Chondrocyte (in vitro differentiated cells): ENCODE measurements around the gene NKD2. TPM values are rescaled to one million over a fixed set of nuclear protein-coding genes. Genes with fewer than 3 reads are reported as not detected.

Source experiments
- DNase-seq: peaks from one replicate; pipeline ENCODE4 v3.0.0; 2021; ENCODE audit warnings: mixed read lengths, low spot score
- H3K27ac Mint-ChIP-seq: one replicate; pipeline ENCODE4 v1.8.0; 2021; ENCODE audit warnings: mild to moderate bottlenecking, moderate library complexity, mixed read lengths; ENCODE audit not compliant: unreplicated experiment
- H3K27me3 Mint-ChIP-seq: 2 replicates; pipeline ENCODE4 v1.8.0; 2021; ENCODE audit warnings: low read depth, mixed read lengths
- H3K36me3 Mint-ChIP-seq: 2 replicates; pipeline ENCODE4 v1.8.0; 2021; ENCODE audit warnings: low read depth, mixed read lengths
- H3K4me1 Mint-ChIP-seq: 2 replicates; pipeline ENCODE4 v1.8.0; 2021; ENCODE audit warnings: low read depth, mild to moderate bottlenecking, mixed read lengths
- H3K4me3 Mint-ChIP-seq: one replicate; pipeline ENCODE4 v1.8.0; 2021; ENCODE audit warnings: mild to moderate bottlenecking, moderate library complexity, mixed read lengths; ENCODE audit not compliant: unreplicated experiment
- H3K9me3 Mint-ChIP-seq: 2 replicates; pipeline ENCODE4 v1.8.0; 2021; ENCODE audit warnings: low read depth, mixed read lengths
- total RNA-seq: library from RNA; stranded (reverse); gene quantifications from 3 replicates; pipeline ENCODE4 v1.2.1, GENCODE V29; 2021
- TF ChIP-seq, protein P1 (sequence below): fragments of 200-600 bp; sonication (generic); IDR thresholded peaks from 2 replicates; pipeline ENCODE4 v1.5.0; 2021; ENCODE audit warnings: antibody characterized with exemption, mild to moderate bottlenecking, moderate library complexity

Gene NKD2
- total RNA-seq, 1 donor from 2014 or later = not detected

DNA sequence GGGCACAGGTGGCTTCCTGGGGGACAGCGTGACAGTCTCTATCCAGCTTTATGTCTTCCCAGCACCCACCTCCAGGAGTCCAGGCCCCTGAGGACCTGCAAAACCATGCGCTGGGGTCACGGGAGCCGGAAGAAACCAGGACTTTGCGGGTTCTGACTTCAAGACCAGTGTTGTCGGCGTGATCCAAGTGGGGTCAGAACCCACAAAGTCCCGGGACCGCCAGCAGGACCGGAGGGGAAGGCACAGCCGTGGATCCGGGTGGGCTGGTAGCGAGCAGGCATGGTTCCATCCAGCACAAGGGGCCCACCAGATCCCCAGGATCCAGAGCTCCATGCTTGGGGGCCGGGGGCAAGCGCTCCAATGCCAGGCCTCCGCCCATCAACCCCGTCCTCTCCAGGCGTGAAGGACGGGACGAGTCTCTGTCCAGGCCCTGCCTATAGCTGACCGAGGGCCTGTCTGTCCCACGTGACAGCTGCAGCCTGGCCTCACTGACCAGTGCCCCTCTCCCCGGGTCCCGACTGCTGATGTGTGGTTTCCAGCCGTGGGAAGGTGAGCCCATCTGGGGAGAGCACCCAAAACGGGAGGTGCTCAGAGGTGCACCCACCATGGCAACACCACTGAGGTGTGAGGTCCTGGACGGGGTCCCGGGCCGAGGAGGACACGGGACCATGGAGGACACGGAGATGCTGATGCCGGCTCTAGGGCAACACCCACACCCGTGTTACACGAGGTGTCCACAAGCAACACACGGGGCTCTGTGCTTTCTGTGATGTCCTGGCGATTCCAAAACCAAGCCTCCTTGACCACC, 54.4 kb downstream of the NKD2 start:
- TF ChIP-seq, protein P1, sequence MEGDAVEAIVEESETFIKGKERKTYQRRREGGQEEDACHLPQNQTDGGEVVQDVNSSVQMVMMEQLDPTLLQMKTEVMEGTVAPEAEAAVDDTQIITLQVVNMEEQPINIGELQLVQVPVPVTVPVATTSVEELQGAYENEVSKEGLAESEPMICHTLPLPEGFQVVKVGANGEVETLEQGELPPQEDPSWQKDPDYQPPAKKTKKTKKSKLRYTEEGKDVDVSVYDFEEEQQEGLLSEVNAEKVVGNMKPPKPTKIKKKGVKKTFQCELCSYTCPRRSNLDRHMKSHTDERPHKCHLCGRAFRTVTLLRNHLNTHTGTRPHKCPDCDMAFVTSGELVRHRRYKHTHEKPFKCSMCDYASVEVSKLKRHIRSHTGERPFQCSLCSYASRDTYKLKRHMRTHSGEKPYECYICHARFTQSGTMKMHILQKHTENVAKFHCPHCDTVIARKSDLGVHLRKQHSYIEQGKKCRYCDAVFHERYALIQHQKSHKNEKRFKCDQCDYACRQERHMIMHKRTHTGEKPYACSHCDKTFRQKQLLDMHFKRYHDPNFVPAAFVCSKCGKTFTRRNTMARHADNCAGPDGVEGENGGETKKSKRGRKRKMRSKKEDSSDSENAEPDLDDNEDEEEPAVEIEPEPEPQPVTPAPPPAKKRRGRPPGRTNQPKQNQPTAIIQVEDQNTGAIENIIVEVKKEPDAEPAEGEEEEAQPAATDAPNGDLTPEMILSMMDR = no peak
- DNase-seq = peak; percentile 88
- no peaks in the 10 kb centered on the region for H3K4me1 Mint-ChIP-seq
- H3K27me3 Mint-ChIP-seq = peaks cover 5% of the 10 kb centered on the region
- no peak overlapping the region for H3K4me3 Mint-ChIP-seq
- H3K9me3 Mint-ChIP-seq = no peaks in the 10 kb centered on the region
- H3K36me3 Mint-ChIP-seq = no peaks in the 10 kb centered on the region
- H3K27ac Mint-ChIP-seq = no peak overlapping the region

DNA sequence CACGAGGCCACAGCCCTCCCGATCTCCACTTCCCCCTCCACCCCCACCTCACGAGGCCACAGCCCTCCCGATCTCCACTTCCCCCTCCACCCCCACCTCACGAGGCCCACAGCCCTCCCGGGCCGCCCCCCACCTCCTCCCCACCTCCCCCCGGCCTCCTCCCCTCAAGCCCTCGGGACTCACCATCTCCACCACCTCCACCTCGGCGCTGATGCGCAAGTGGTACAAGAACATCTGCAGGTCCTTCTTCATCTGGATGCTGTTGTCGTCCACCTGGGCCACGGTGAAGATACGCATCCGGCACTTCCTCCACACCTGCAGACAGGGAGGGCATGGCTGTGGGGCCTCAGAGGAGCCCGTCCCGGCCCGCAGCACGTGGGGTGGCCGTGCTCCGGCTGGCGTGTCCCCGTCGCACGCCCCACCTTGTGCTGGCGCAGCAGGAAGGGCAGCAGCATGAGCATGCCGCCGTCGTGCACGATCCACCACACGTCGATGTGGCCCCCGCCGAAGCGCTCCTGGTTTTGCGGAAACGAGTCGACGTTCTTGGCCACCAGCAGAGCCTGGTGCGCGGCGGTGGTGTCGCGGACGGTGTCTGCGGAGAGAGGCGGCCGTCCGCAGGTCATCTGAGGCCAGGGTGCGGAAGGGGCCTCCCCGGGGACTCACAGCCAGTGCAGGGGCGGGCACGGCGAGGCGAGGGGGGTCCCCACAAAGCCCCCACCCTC, 55.2 kb downstream of the NKD2 start:
- TF ChIP-seq, protein P1 = no peak
- Mint-ChIP-seq H3K36me3 (no peaks in the 10 kb centered on the region), H3K27ac (no peak overlapping the region), H3K27me3 (peaks cover 5% of the 10 kb centered on the region), H3K4me1 (no peaks in the 10 kb centered on the region), H3K9me3 (no peaks in the 10 kb centered on the region), H3K4me3 (no peak overlapping the region)
- peak; percentile 90 for DNase-seq

DNA sequence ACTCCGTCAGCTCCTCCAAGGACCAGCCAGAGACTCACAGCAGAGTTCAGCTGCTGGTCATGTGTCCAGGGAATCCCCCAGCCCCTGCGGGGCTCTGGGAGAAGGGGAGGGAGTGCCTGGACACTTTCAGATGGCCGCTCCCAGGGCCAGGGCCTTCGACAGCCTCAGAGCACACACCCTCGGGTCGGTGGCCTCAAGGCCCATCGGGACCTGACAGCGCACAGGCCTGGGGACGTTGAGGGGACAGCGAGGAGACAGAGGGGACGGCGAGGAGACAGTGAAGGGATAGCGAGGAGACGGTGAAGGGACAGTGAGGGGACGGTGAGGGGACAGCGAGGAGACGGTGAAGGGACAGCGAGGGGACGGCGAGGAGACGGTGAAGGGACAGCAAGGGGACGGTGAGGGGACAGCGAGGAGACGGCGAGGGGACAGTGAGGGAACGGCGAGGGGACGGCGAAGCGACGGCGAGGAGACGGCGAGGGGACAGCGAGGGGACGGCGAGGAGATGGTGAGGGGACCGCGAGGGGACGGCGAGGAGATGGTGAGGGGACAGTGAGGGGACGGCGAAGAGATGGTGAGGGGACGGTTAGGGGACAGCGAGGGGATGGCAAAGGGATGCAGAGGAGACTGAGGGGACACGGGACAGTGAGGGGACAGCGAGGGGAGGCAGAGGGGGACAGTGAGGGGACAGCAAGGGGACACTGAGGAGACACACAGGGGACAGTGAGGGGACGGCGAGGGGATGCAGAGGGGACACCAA, 56.0 kb downstream of the NKD2 start:
- no peaks in the 10 kb centered on the region for H3K9me3 Mint-ChIP-seq
- TF ChIP-seq, protein P1 = no peak
- no peak for DNase-seq
- no peaks in the 10 kb centered on the region for H3K4me1 Mint-ChIP-seq
- H3K27me3 Mint-ChIP-seq = peaks cover 5% of the 10 kb centered on the region
- no peaks in the 10 kb centered on the region for H3K36me3 Mint-ChIP-seq
- H3K4me3 Mint-ChIP-seq = no peak overlapping the region
- H3K27ac Mint-ChIP-seq = no peak overlapping the region

DNA sequence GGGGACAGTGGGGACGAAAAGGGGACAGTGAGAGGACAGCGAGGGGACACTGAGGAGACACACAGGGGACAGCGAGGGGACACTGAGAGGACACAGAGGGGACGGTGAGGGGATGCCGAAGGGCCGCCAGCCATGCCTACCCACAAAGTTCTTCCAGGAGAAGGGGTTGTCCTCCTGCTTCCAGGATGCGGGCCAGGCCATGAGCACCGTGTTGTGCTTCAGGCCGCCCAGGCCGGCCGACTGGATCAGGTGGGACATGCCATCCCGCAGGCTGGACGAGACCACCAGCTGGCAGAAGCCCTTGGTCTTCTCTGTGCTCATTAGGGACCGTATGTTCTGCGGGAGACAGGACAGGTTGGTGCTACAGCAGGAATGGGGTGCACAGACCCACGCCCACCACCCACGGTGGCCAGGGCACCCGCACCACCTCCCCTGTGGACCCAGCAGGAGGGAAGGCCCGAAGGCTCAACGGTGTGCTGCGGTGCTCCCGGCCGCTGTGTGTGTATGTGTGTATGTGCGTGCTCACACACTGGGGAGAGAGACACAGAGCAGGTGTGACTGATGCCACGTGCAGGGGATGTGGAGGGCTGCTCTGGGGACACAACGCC, 56.6 kb downstream of the NKD2 start:
- Mint-ChIP-seq H3K27me3 (peaks cover 5% of the 10 kb centered on the region), H3K9me3 (no peaks in the 10 kb centered on the region), H3K4me1 (no peaks in the 10 kb centered on the region), H3K27ac (no peak overlapping the region), H3K36me3 (no peaks in the 10 kb centered on the region), H3K4me3 (no peak overlapping the region)
- TF ChIP-seq, protein P1 = no peak
- no peak for DNase-seq
